CD4-positive, alpha-beta memory T cell (primary cell): Measurements from ENCODE around the gene COPG2. TPM values are rescaled to one million over a fixed set of nuclear protein-coding genes. Genes with fewer than 3 reads are reported as not detected.

Experiments used
- CTCF ChIA-PET: fragments of 350-600 bp; sonication (Branson Sonifier 250); formaldehyde crosslinking; loops from one replicate; lab custom pipeline; 2021; ENCODE audit warnings: inconsistent platforms; ENCODE audit not compliant: partially characterized antibody; lab: Charles Lee
- POLR2A ChIA-PET: fragments of 350-600 bp; sonication (Branson Sonifier 250); formaldehyde crosslinking; loops from one replicate; lab custom pipeline; 2021; ENCODE audit not compliant: partially characterized antibody; lab: Charles Lee
- DNase-seq, 5 donors: peaks; one replicate each; pipeline versions ENCODE4 v3.0.0 to v3.0.0-alpha.2; 2020 to 2022; ENCODE audit warnings: mixed read lengths in 1 of 5
- H3K27ac ChIP-seq: one replicate; pipeline ENCODE4 v1.7.0; 2013; ENCODE audit warnings: low read depth, low read length
- H3K27me3 ChIP-seq: 2 replicates; pipeline ENCODE4 v1.7.0; 2013; ENCODE audit warnings: mild to moderate bottlenecking, low read length, moderate library complexity; ENCODE audit not compliant: insufficient read depth
- H3K36me3 ChIP-seq: 2 replicates; pipeline ENCODE4 v1.7.0; 2013; ENCODE audit warnings: mild to moderate bottlenecking, low read length, moderate library complexity; ENCODE audit not compliant: insufficient read depth
- H3K4me1 ChIP-seq: 2 replicates; pipeline ENCODE4 v1.7.0; 2013; ENCODE audit warnings: mild to moderate bottlenecking, low read length, moderate library complexity; ENCODE audit not compliant: insufficient read depth
- H3K4me3 ChIP-seq, 2 donors: one replicate each; pipeline ENCODE4 v1.7.0; 2013; ENCODE audit warnings: low read length in 2 of 2, mild to moderate bottlenecking in 1 of 2
- H3K9me3 ChIP-seq, 2 donors: one replicate each; pipeline ENCODE4 v1.7.0; 2013; ENCODE audit warnings: low read length in 2 of 2, control low read depth in 1 of 2; ENCODE audit not compliant: control insufficient read depth in 1 of 2
- H3K27ac Mint-ChIP-seq, 7 donors: one replicate each; pipeline ENCODE4 v1.8.0; 2020 to 2021; ENCODE audit warnings: mixed read lengths in 7 of 7, mild to moderate bottlenecking in 6 of 7, inconsistent platforms in 3 of 7, moderate library complexity in 3 of 7
- H3K27me3 Mint-ChIP-seq, 2 donors: one replicate each; pipeline ENCODE4 v1.8.0; 2020 to 2021; ENCODE audit warnings: mixed read lengths in 2 of 2
- H3K36me3 Mint-ChIP-seq, 2 donors: one replicate each; pipeline ENCODE4 v1.8.0; 2020 to 2021; ENCODE audit warnings: mixed read lengths in 2 of 2, inconsistent platforms in 1 of 2, mild to moderate bottlenecking in 1 of 2
- H3K4me1 Mint-ChIP-seq, 4 donors: one replicate each; pipeline ENCODE4 v1.8.0; 2020 to 2021; ENCODE audit warnings: mixed read lengths in 4 of 4, mild to moderate bottlenecking in 1 of 4
- H3K4me3 Mint-ChIP-seq, 8 donors: one replicate each; pipeline ENCODE4 v1.8.0; 2020 to 2021; ENCODE audit warnings: mixed read lengths in 8 of 8, mild to moderate bottlenecking in 7 of 8, moderate library complexity in 6 of 8, inconsistent platforms in 3 of 8
- H3K9me3 Mint-ChIP-seq, 8 donors: one replicate each; pipeline ENCODE4 v1.8.0; 2020 to 2021; ENCODE audit warnings: mixed read lengths in 8 of 8, mild to moderate bottlenecking in 5 of 8, inconsistent platforms in 3 of 8, moderate library complexity in 1 of 8
- intact Hi-C: fragments of 100-400 bp; cut with micrococcal nuclease; formaldehyde crosslinking; loops from one replicate; pipeline ENCODE4 v1.15.1; 2023
- polyA plus RNA-seq, 2 donors: library from polyadenylated mRNA; unstranded; fragments of 300-500 nt; fragmentation: Illumina TruSeq; gene quantifications; one replicate each; pipeline ENCODE4 v1.2.3, GENCODE V29; 2021
- total RNA-seq, 2 experiments: library from RNA; stranded (reverse); gene quantifications; one replicate each; pipeline ENCODE4 v1.2.3, GENCODE V29; 2021

Gene COPG2
- total and polyA plus RNA-seq, 4 experiments from 2014 or later: 0.92 to 8.2 (median 4.9) TPM

DNA sequence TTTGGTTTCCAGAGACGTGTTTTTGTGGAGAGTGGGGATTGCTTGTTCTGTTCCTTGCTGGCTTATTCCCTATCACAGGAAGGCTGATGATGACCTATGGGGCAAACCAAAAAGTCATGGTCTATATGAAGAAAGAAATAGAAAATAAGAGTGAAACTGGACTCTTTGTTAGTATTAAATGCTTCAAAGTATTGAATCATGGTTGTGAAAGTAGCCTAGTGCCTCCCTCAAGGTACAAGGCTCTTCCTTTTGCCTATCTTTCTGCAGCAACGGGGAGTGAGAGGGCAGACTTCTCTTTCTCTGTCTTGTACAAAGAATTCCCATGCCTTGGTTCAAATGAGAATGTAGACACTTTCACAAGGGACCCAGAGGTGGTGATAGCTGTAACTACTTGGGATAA, 167.6 kb downstream of the COPG2 start:
- no peak overlapping the region for H3K4me3 Mint-ChIP-seq
- no peaks in the 10 kb centered on the region for H3K9me3 Mint-ChIP-seq
- no peak for DNase-seq
- Histone ChIP-seq H3K4me3 (no peak overlapping the region), H3K4me1 (no peaks in the 10 kb centered on the region), H3K27me3 (no peaks in the 10 kb centered on the region), H3K27ac (no peak overlapping the region), H3K36me3 (no peaks in the 10 kb centered on the region), H3K9me3 (no peaks in the 10 kb centered on the region)
- ChIA-PET CTCF (no interaction called here), POLR2A (no interaction called here)
- no peaks in the 10 kb centered on the region for H3K27me3 Mint-ChIP-seq
- H3K36me3 Mint-ChIP-seq: peaks cover 14 to 50% of the 10 kb centered on the region in 2 donors
- intact Hi-C loops: no loop called here
- H3K27ac Mint-ChIP-seq: no peak overlapping the region
- no peaks in the 10 kb centered on the region for H3K4me1 Mint-ChIP-seq

DNA sequence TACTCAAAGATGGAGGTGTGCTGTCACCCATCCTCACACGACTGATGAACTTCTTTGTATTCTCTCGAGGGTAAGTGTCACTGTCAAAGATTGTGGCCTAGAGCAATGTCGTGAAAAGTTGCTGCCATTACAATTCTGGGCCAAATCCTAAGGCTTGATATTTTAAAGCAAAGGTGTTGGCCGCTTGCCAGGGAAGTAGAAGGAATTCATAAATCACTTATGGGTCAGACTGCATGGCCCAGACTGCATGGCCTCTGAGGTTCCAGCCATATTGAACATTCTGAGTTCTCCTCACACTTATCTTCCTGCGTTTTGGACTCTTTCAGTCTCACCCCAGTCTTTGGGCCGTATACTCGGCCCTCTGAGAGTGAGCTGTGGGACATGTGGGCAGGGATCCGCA, 168.1 kb downstream of the COPG2 start:
- no peaks in the 10 kb centered on the region for H3K9me3 ChIP-seq
- peak overlapping the region in 1 of 7 donors; percentile 3 for H3K27ac Mint-ChIP-seq
- POLR2A ChIA-PET: no interaction called here
- no peak overlapping the region for H3K27ac ChIP-seq
- no peaks in the 10 kb centered on the region for H3K4me1 Mint-ChIP-seq
- H3K27me3 Mint-ChIP-seq: no peaks in the 10 kb centered on the region
- no peaks in the 10 kb centered on the region for H3K9me3 Mint-ChIP-seq
- intact Hi-C loops: no loop called here
- no peaks in the 10 kb centered on the region for H3K36me3 ChIP-seq
- CTCF ChIA-PET: no interaction called here
- no peak overlapping the region for H3K4me3 Mint-ChIP-seq
- H3K4me1 ChIP-seq: no peaks in the 10 kb centered on the region
- H3K4me3 ChIP-seq: no peak overlapping the region
- H3K36me3 Mint-ChIP-seq: peaks cover 14 to 50% of the 10 kb centered on the region in 2 donors
- H3K27me3 ChIP-seq: no peaks in the 10 kb centered on the region
- no peak for DNase-seq

DNA sequence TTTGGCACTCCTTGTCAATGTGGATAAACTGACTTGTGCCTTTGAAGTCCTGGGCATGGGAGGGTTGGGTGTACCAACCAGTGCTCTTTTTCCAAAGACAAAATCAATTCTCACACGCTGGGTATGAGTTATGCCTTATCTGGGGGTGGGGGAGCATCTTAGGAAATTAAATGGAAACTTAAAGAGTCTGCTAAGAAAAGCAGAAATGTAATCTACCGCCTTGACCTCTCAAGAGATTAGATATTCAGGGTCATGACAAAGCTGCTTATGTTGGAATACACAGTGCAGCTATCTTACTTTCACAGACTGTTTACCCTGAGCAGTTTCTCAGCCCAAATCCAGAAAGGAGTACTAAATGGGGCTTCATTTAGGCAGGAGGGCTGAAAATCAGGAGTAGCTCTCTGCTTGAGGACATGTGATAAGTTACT, 174.1 kb downstream of the COPG2 start:
- Histone ChIP-seq H3K27ac (no peak overlapping the region), H3K27me3 (no peaks in the 10 kb centered on the region), H3K4me3 (no peak overlapping the region), H3K4me1 (peaks cover 9% of the 10 kb centered on the region), H3K36me3 (no peaks in the 10 kb centered on the region), H3K9me3 (no peaks in the 10 kb centered on the region)
- peaks cover 0 to 5% of the 10 kb centered on the region in 2 donors for H3K36me3 Mint-ChIP-seq
- ChIA-PET CTCF (no interaction called here), POLR2A (interaction anchor here (0.8 kb wide), 1 partner anchor 12 kb away, joined by 4 read pairs; no protein-coding TSS in a partner anchor)
- H3K4me3 Mint-ChIP-seq: no peak overlapping the region
- H3K27me3 Mint-ChIP-seq: peaks cover 18 to 19% of the 10 kb centered on the region in 2 donors
- H3K27ac Mint-ChIP-seq: no peak overlapping the region
- peaks cover 4 to 21% (median 8%) of the 10 kb centered on the region in 4 donors for H3K4me1 Mint-ChIP-seq
- peaks cover 0 to 2% (median 0%) of the 10 kb centered on the region in 8 donors for H3K9me3 Mint-ChIP-seq
- no peak for DNase-seq
- intact Hi-C loops: loop anchor here (10.0 kb wide), 1 partner anchor 250 kb away; no protein-coding TSS in a partner anchor

DNA sequence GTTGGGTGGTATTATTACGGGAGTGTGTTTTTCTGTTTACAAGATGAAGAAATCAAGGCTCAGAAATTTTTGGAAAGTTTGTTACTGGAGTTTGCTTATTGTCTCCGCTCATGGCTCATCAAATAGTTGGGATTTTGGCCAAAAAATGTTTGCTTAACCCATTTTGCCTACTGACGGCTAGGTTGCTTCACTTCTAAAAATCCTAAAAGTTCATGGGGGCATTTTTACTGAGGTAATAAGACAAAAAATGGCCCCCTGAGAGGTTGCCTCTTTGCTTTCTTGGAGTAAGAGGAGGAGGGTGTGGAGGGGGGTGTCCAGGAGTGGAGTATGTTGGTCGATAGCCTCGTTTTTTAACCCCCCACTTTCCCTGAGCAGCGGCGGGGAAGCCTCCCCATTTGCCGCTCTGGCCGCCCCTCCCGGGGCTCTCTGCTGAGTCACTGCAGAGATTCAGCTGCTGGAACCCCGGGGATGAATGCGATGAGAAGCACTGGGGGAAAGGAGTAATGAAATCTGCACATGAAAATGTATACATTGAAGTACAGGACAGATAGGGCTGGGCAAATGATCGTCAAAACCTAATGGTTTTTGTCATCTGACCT, 175.2 kb downstream of the COPG2 start:
- Mint-ChIP-seq H3K36me3 (peaks cover 0 to 5% of the 10 kb centered on the region in 2 donors), H3K27ac (no peak overlapping the region), H3K4me3 (peak overlapping the region in 5 of 8 donors; percentile 2 to 55 (median 35)), H3K27me3 (peaks cover 19 to 22% of the 10 kb centered on the region in 2 donors), H3K4me1 (peaks cover 5 to 21% (median 8%) of the 10 kb centered on the region in 4 donors), H3K9me3 (peaks cover 0 to 2% (median 0%) of the 10 kb centered on the region in 8 donors)
- no peak overlapping the region for H3K4me3 ChIP-seq
- CTCF ChIA-PET: no interaction called here
- H3K27me3 ChIP-seq: no peaks in the 10 kb centered on the region
- DNase-seq: no peak
- peaks cover 9% of the 10 kb centered on the region for H3K4me1 ChIP-seq
- H3K36me3 ChIP-seq: no peaks in the 10 kb centered on the region
- intact Hi-C loops: loop anchor here (10.0 kb wide), 1 partner anchor 249 kb away; no protein-coding TSS in a partner anchor
- H3K9me3 ChIP-seq: no peaks in the 10 kb centered on the region
- no peak overlapping the region for H3K27ac ChIP-seq
- POLR2A ChIA-PET: no interaction called here

DNA sequence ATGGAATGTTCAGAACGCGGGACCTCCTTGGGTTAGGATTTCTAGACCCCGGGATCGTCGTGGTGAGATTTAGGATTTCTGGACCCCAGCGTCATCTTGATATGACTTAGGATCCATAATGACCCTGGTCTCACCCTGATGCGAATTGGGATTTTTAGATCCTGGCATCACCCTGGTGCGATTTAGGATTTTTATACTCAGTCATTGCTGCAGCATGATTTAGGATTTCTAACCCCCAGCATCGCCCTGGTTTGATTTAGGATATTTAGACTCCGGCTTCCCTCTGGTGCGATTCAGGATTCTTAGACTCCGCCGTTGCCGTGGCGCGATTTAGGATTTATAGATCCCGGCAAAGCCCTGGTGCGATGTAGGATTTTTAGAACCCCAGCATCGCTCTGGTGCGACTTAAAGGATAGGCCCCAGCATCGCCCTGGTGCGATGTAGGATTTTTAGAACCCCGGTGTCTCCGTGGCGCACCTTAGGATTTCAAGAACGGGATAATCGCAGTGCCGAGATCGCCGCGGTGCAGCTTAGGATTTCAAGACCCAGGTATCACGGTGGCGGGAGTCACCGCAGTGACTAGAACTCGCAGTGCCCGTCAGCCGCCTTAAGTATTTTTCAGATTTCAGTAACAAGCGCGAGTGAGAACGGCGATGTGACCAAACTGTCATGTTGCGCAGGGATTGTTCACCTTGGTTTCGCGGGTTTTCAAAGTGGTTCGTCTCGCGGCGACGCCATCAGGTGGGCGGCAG, 175.8 kb downstream of the COPG2 start:
- H3K27ac Mint-ChIP-seq: no peak overlapping the region
- CTCF ChIA-PET: no interaction called here
- H3K4me1 Mint-ChIP-seq: peaks cover 5 to 21% (median 8%) of the 10 kb centered on the region in 4 donors
- H3K9me3 Mint-ChIP-seq: peaks cover 0 to 2% (median 0%) of the 10 kb centered on the region in 8 donors
- POLR2A ChIA-PET: no interaction called here
- Histone ChIP-seq H3K36me3 (no peaks in the 10 kb centered on the region), H3K4me1 (peaks cover 9% of the 10 kb centered on the region), H3K4me3 (no peak overlapping the region), H3K27me3 (no peaks in the 10 kb centered on the region), H3K9me3 (no peaks in the 10 kb centered on the region), H3K27ac (no peak overlapping the region)
- peaks cover 19 to 24% of the 10 kb centered on the region in 2 donors for H3K27me3 Mint-ChIP-seq
- intact Hi-C loops: loop anchor here (10.0 kb wide), 1 partner anchor 248 kb away; no protein-coding TSS in a partner anchor
- DNase-seq: no peak
- H3K36me3 Mint-ChIP-seq: peaks cover 0 to 2% of the 10 kb centered on the region in 2 donors
- peak overlapping the region in 7 of 8 donors; percentile 14 to 73 (median 55) for H3K4me3 Mint-ChIP-seq

DNA sequence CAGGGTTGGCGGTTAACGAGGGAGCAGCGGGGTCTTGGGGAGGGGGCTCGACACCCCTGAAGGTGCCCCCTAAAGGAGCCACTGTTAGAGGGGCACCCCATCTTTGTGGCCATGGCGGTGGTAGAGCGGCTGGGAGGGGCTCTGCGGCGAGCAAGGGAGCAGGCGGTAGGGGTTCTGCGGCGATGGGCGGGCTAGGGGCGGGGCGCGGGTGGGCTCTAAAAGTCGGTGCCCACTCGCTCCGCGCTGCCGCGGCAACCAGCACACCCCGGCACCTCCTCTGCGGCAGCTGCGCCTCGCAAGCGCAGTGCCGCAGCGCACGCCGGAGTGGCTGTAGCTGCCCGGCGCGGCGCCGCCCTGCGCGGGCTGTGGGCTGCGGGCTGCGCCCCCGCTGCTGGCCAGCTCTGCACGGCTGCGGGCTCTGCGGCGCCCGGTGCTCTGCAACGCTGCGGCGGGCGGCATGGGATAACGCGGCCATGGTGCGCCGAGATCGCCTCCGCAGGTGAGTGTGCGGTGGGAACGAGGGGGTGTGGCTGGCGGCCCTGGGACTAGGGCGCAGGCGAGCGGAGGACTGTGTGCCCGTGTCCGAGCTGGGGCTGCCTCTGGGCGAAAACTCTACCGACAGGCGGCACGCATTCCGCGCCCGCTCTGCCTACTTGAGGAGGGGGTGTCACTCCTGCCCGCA, 176.6 kb downstream of the COPG2 start, which contains the start of gene MEST:
Gene MEST, plus strand, starts transcription at position 245 of the 682 bp plus-strand sequence. Its CDS starts 229 bp downstream, at position 474.
- Histone ChIP-seq H3K9me3 (no peaks in the 10 kb centered on the region), H3K4me1 (peaks cover 11% of the 10 kb centered on the region), H3K27ac (no peak within 1 kb of the TSS), H3K4me3 (no peak within 1 kb of the TSS), H3K36me3 (no peaks in the 10 kb centered on the region), H3K27me3 (no peaks in the 10 kb centered on the region)
- Mint-ChIP-seq H3K36me3 (no peaks in the 10 kb centered on the region), H3K4me1 (peaks cover 8 to 23% (median 10%) of the 10 kb centered on the region in 4 donors), H3K9me3 (peaks cover 0 to 2% (median 0%) of the 10 kb centered on the region in 8 donors), H3K27ac (no peak within 1 kb of the TSS), H3K27me3 (peaks cover 24 to 26% of the 10 kb centered on the region in 2 donors), H3K4me3 (peak within 1 kb of the TSS; percentile 45 to 78 (median 62))
- intact Hi-C loops: loop anchor here (10.0 kb wide), 1 partner anchor 247 kb away; no protein-coding TSS in a partner anchor
- no peak for DNase-seq
- ChIA-PET POLR2A (no interaction called here), CTCF (no interaction called here)
